ENCODE results near the gene RPS6KC1. TPM values are rescaled to one million over a fixed set of nuclear protein-coding genes. Genes with fewer than 3 reads are reported as not detected.

The RPS6KC1 gene
- polyA plus RNA-seq, 1 donor (not counting 4 experiments of a cell fraction or from before 2014, with no cell fraction given) = 13.0 TPM

GRCh38 chr1:213120961-213121360 is 69.9 kb downstream of the RPS6KC1 start:
- dilution Hi-C loops (cut with MboI; ENCODE audit: extremely low pct_ligation_motif_present, low sequenced_read_pairs) = no loop called here
- FAIRE-seq = no peak
- no peak overlapping the region for H3K27ac ChIP-seq (ENCODE audit: control insufficient read depth, insufficient read depth, low read length)

DNA sequence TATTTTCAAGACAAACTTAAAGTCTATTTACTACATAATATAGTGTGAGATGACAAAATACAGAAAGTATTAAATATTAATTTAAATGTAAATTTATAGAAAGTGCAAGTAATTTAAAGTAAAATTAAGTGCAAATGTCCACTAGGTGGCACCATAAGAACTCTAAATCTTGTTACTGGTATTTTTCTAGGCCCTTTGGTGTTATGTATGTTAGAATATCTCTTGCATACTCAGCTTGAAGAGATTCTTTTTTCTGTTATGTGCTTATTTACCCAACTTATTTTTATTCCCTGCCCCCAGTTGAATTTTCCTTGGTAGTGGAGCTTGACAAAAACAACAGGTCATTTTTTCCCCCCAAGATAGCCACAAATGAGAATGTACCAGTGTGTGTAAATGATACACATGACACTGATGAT is 71.5 kb downstream of the RPS6KC1 start:
- dilution Hi-C loops (cut with MboI; ENCODE audit: extremely low pct_ligation_motif_present, low sequenced_read_pairs) = no loop called here
- no peak overlapping the region for H3K9ac ChIP-seq (ENCODE audit: control insufficient read depth, extremely low read depth, insufficient read depth, low read length)
- no peaks in the 10 kb centered on the region for H3K9me3 ChIP-seq (ENCODE audit: control insufficient read depth, low read depth, low read length)
- no peak overlapping the region for H3K27ac ChIP-seq (ENCODE audit: control insufficient read depth, insufficient read depth, low read length)
- H3K27me3 ChIP-seq (ENCODE audit: control insufficient read depth, extremely low read depth, insufficient read depth, low read length) = no peaks in the 10 kb centered on the region
- no peak overlapping the region for H3K4me2 ChIP-seq (ENCODE audit: control insufficient read depth, extremely low read depth, insufficient read depth, low read depth, low read length)
- no peaks in the 10 kb centered on the region for H3K36me3 ChIP-seq (ENCODE audit: control insufficient read depth in 2 of 2, extremely low read depth in 1 of 2, insufficient read depth in 2 of 2, low read length in 2 of 2)
- peaks cover 30% of the 10 kb centered on the region for H3K4me1 ChIP-seq (ENCODE audit: control insufficient read depth, extremely low read depth, insufficient read depth, low read length)
- TF ChIP-seq, protein P1, sequence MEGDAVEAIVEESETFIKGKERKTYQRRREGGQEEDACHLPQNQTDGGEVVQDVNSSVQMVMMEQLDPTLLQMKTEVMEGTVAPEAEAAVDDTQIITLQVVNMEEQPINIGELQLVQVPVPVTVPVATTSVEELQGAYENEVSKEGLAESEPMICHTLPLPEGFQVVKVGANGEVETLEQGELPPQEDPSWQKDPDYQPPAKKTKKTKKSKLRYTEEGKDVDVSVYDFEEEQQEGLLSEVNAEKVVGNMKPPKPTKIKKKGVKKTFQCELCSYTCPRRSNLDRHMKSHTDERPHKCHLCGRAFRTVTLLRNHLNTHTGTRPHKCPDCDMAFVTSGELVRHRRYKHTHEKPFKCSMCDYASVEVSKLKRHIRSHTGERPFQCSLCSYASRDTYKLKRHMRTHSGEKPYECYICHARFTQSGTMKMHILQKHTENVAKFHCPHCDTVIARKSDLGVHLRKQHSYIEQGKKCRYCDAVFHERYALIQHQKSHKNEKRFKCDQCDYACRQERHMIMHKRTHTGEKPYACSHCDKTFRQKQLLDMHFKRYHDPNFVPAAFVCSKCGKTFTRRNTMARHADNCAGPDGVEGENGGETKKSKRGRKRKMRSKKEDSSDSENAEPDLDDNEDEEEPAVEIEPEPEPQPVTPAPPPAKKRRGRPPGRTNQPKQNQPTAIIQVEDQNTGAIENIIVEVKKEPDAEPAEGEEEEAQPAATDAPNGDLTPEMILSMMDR (optimal IDR thresholded peaks at IDR 0.05 in 1 of 3, IDR thresholded peaks at IDR 0.05 in 1 of 3, conservative IDR thresholded peaks at IDR 0.05 in 1 of 3; ENCODE audit: extremely low read depth in 1 of 3, insufficient read depth in 2 of 3, low read length in 3 of 3) = peak in 1 of 3 experiments; percentile 31
- no peak for TF ChIP-seq EZH2 (IDR thresholded peaks at IDR 0.05; ENCODE audit: low read length)
- DNase-seq (ENCODE audit: low read depth, low spot score) (no peak), FAIRE-seq (no peak)
- H4K20me1 ChIP-seq (ENCODE audit: control insufficient read depth, extremely low read depth, insufficient read depth, low read length) = no peaks in the 10 kb centered on the region
- H3K79me2 ChIP-seq (ENCODE audit: control insufficient read depth, insufficient read depth, low read length) = peaks cover 2% of the 10 kb centered on the region
- H2AFZ ChIP-seq (ENCODE audit: control insufficient read depth, low read length) = no peak overlapping the region
- no peak overlapping the region for H3K4me3 ChIP-seq (ENCODE audit: control insufficient read depth in 2 of 3, extremely low read depth in 1 of 3, insufficient read depth in 2 of 3, low read depth in 1 of 3, low read length in 3 of 3)
- no peaks in the 10 kb centered on the region for H3K9me1 ChIP-seq (ENCODE audit: control insufficient read depth, extremely low read depth, insufficient read depth, low read length)

More at GRCh38 chr1:213120961-213121360, 69.9 kb downstream of the RPS6KC1 start:
- no peaks in the 10 kb centered on the region for H4K20me1 ChIP-seq (ENCODE audit: control insufficient read depth, extremely low read depth, insufficient read depth, low read length)
- peaks cover 27% of the 10 kb centered on the region for H3K4me1 ChIP-seq (ENCODE audit: control insufficient read depth, extremely low read depth, insufficient read depth, low read length)
- H3K9me1 ChIP-seq (ENCODE audit: control insufficient read depth, extremely low read depth, insufficient read depth, low read length) = no peaks in the 10 kb centered on the region
- H3K4me3 ChIP-seq (ENCODE audit: control insufficient read depth in 2 of 3, extremely low read depth in 1 of 3, insufficient read depth in 2 of 3, low read depth in 1 of 3, low read length in 3 of 3) = no peak overlapping the region
- H3K9me3 ChIP-seq (ENCODE audit: control insufficient read depth, low read depth, low read length) = no peaks in the 10 kb centered on the region
- H3K4me2 ChIP-seq (ENCODE audit: control insufficient read depth, extremely low read depth, insufficient read depth, low read depth, low read length) = no peak overlapping the region
- DNase-seq (ENCODE audit: low read depth, low spot score) = no peak
- H2AFZ ChIP-seq (ENCODE audit: control insufficient read depth, low read length) = no peak overlapping the region
- TF ChIP-seq EZH2 (IDR thresholded peaks at IDR 0.05; ENCODE audit: low read length) = no peak
- TF ChIP-seq, protein P1 (optimal IDR thresholded peaks at IDR 0.05 in 1 of 3, IDR thresholded peaks at IDR 0.05 in 1 of 3, conservative IDR thresholded peaks at IDR 0.05 in 1 of 3; ENCODE audit: extremely low read depth in 1 of 3, insufficient read depth in 2 of 3, low read length in 3 of 3) = no peak
- peaks cover 2% of the 10 kb centered on the region for H3K79me2 ChIP-seq (ENCODE audit: control insufficient read depth, insufficient read depth, low read length)
- no peak overlapping the region for H3K9ac ChIP-seq (ENCODE audit: control insufficient read depth, extremely low read depth, insufficient read depth, low read length)
- no peaks in the 10 kb centered on the region for H3K27me3 ChIP-seq (ENCODE audit: control insufficient read depth, extremely low read depth, insufficient read depth, low read length)
- no peaks in the 10 kb centered on the region for H3K36me3 ChIP-seq (ENCODE audit: control insufficient read depth in 2 of 2, extremely low read depth in 1 of 2, insufficient read depth in 2 of 2, low read length in 2 of 2)

Data from keratinocyte (primary cell).